Gastrocnemius medialis (tissue), 4 donors: ENCODE data around the gene ZFR. TPM values are rescaled to one million over a fixed set of nuclear protein-coding genes. Genes with fewer than 3 reads are reported as not detected.

Experiments
- ATAC-seq, 2 donors: fragments of 150-250 bp; one replicate each; pipeline ENCODE4 v1.9.1; 2016
- DNase-seq, 2 donors: peaks; one replicate each; pipeline ENCODE4 v3.0.0-alpha.2; 2019
- H3K27ac ChIP-seq, 4 donors: fragments of 200-600 bp; sonication (generic); 1 replicate in 1 of 4; 2 replicates in 3 of 4; pipeline ENCODE4 v1.5.1; 2016 to 2018; ENCODE audit warnings: mild to moderate bottlenecking in 2 of 4, moderate library complexity in 1 of 4
- H3K27me3 ChIP-seq, 3 donors: fragments of 200-600 bp; sonication (generic) in 2 of 3; 1 replicate in 1 of 3; 2 replicates in 2 of 3; pipeline versions ENCODE4 v1.5.1 to v1.6.0; 2016 to 2019; ENCODE audit warnings: mild to moderate bottlenecking in 1 of 3, moderate library complexity in 1 of 3
- H3K36me3 ChIP-seq, 2 donors: fragments of 200-600 bp; sonication (generic) in 1 of 2; one replicate each; pipeline ENCODE4 v1.5.1; 2017 to 2018
- H3K4me1 ChIP-seq, 2 donors: fragments of 200-600 bp; sonication (generic) in 1 of 2; one replicate each; pipeline ENCODE4 v1.5.1; 2016 to 2017; ENCODE audit warnings: mild to moderate bottlenecking in 2 of 2
- H3K4me3 ChIP-seq, 4 donors: fragments of 200-600 bp; sonication (generic) in 3 of 4; 1 replicate in 1 of 4; 2 replicates in 3 of 4; pipeline ENCODE4 v1.5.1; 2016 to 2019; ENCODE audit warnings: mild to moderate bottlenecking in 2 of 4
- H3K9me3 ChIP-seq, 3 donors: fragments of 200-600 bp; sonication (generic) in 2 of 3; 1 replicate in 1 of 3; 2 replicates in 2 of 3; pipeline ENCODE4 v1.5.1; 2016 to 2019
- POLR2A ChIP-seq, 2 donors: fragments of 450-650 bp; IDR thresholded peaks; one replicate each; pipeline ENCODE4 v1.6.1; 2017; ENCODE audit warnings: antibody characterized with exemption in 2 of 2, mild to moderate bottlenecking in 2 of 2, moderate library complexity in 2 of 2
- in situ Hi-C, 4 donors: fragments of 200-750 bp; cut with MboI; loops; one replicate each; pipeline versions ENCODE4 v1.15.0 to v1.8.0; 2017; ENCODE audit warnings: low sequenced_read_pairs in 4 of 4
- intact Hi-C: fragments of 100-400 bp; cut with DNase I; formaldehyde crosslinking; loops from one replicate; pipeline ENCODE4 v1.15.1; 2023; ENCODE audit warnings: low total_unique reads
- total RNA-seq, 4 donors: library from RNA; depleted of rRNA; stranded (reverse); fragments of >200 nt; gene quantifications; one replicate each; pipeline versions ENCODE4 v1.1.0 to v1.2.3, GENCODE V29; 2016
- TF ChIP-seq, protein P1 (sequence below), 5 experiments: fragments of 450-650 bp in 3 of 5; fragments of 200-600 bp in 2 of 5; sonication (generic) in 2 of 5; IDR thresholded peaks in 4 of 5; conservative IDR thresholded peaks in 1 of 5; 1 replicate in 4 of 5; 2 replicates in 1 of 5; pipeline ENCODE4 v1.5.1; 2016 to 2019; ENCODE audit warnings: antibody characterized with exemption in 5 of 5, mild to moderate bottlenecking in 3 of 5, moderate library complexity in 3 of 5

ZFR gene
- total RNA-seq, 4 donors from 2014 or later = 84.0 to 109 (median 89.4) TPM

DNA sequence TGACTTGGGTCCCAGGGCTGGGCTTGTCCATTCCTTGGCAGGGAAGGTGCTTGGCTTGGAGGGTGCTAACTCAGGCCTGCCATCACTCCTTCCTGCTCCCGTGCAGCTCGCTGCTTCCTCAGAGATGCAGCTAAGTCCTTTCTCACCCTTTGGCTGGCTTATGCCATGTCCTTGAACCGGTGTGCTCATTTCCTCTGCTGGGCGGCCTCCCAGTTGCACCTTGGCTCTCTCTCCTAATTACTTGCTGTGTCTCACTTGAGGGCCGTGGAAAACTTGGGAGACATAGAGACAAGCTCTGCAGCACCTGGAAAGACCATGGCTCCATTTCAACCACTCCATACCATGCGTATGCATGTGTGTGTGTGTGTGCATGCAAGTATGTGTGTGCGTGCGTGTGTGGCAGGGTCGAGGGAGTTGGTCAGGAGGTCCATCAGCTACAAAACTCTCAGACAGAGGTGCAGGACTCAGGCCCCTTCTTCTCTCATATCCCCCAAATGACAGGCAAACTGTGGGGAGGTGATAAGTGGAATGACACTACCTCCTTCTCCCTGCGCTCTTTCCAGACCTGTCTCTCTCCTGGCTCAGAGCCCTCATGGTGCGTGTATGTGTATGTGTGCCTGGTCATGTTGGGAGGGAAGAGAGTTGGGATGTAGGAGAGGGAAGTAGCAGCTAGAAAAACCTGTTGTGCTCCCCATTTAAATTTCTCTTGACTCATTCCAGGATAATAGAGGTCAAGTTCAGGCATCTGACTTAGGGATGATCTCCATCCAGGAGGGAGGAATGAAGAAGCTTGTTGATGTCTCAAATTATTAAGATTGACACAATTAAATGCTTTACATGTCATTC lies 114.2 kb downstream of the ZFR start:
- Histone ChIP-seq H3K4me1 (no peaks in the 10 kb centered on the region), H3K27me3 (no peaks in the 10 kb centered on the region), H3K27ac (no peak overlapping the region), H3K9me3 (no peaks in the 10 kb centered on the region), H3K36me3 (no peaks in the 10 kb centered on the region), H3K4me3 (no peak overlapping the region)
- DNase-seq (no peak), ATAC-seq (no peak)
- intact Hi-C loops = no loop called here
- in situ Hi-C loops = loop anchor here in 2 of 4 donors (25.0 kb wide), 2 partner anchors 93 to 493 kb away; no protein-coding TSS in a partner anchor
- no peak for TF ChIP-seq POLR2A (IDR thresholded peaks at IDR 0.05)
- TF ChIP-seq, protein P1, sequence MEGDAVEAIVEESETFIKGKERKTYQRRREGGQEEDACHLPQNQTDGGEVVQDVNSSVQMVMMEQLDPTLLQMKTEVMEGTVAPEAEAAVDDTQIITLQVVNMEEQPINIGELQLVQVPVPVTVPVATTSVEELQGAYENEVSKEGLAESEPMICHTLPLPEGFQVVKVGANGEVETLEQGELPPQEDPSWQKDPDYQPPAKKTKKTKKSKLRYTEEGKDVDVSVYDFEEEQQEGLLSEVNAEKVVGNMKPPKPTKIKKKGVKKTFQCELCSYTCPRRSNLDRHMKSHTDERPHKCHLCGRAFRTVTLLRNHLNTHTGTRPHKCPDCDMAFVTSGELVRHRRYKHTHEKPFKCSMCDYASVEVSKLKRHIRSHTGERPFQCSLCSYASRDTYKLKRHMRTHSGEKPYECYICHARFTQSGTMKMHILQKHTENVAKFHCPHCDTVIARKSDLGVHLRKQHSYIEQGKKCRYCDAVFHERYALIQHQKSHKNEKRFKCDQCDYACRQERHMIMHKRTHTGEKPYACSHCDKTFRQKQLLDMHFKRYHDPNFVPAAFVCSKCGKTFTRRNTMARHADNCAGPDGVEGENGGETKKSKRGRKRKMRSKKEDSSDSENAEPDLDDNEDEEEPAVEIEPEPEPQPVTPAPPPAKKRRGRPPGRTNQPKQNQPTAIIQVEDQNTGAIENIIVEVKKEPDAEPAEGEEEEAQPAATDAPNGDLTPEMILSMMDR (IDR thresholded peaks at IDR 0.05 in 4 of 5, conservative IDR thresholded peaks at IDR 0.05 in 1 of 5) = no peak

DNA sequence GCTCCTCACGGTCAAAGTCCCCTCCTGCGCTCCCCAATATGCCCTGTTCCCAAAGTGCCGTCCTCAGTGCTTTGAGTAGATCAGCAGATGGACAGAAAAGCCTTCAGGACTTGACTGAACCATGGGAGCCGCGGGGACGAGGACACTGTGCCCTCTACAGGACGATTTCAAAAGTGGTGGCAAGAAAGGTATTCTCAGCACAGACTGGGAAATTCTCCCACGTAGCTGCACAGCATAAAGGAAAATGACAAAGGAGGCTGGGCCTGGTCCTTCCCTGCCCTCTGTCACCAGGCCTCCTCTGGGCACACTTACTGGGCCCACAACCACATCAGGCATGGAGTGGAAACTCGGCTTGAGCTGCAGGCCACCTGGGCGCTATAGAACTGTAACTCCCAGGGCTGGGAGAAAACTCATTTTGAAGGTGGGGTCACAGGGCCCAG lies 115.1 kb downstream of the ZFR start:
- DNase-seq (peak; percentile 28 to 46), ATAC-seq (peak; percentile 90 to 92)
- no peak overlapping the region for H3K4me3 ChIP-seq
- H3K27ac ChIP-seq = no peak overlapping the region
- in situ Hi-C loops = loop anchor here (10.0 to 25.0 kb wide), 3 partner anchors 92 to 492 kb away; no protein-coding TSS in a partner anchor
- H3K27me3 ChIP-seq = no peaks in the 10 kb centered on the region
- no peak for TF ChIP-seq POLR2A (IDR thresholded peaks at IDR 0.05)
- TF ChIP-seq, protein P1 (IDR thresholded peaks at IDR 0.05 in 4 of 5, conservative IDR thresholded peaks at IDR 0.05 in 1 of 5) = peak; percentile 29 to 73 (median 60)
- no peaks in the 10 kb centered on the region for H3K36me3 ChIP-seq
- intact Hi-C loops = loop anchor here (1.0 kb wide), 1 partner anchor 97 kb away; no protein-coding TSS in a partner anchor
- H3K4me1 ChIP-seq = no peaks in the 10 kb centered on the region
- no peaks in the 10 kb centered on the region for H3K9me3 ChIP-seq

DNA sequence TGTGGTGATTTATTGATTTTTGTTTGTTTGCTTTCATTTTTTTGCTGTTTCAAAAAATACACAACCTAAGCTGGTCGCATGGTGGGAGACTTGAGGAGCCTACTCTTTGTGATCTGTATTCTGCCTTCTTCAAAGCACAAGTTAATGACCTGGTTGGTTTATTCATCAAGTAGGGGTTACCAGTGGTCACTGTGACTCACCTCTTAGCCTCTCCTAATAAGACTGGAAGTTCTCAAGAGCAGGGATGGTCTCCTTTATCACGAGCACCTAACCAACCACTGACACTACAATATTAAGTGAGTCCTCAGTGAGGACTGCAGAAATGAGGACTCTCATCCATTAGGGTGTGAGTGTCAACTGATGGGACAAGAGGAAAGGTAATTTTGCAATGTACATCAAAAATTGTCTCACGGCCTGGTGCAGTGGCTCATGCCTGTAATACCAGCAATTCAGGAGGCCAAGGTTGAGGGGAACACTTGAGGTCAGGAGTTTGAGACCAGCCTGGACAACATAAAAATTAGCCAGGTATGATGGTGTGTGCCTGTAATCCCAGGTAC lies 118.2 kb downstream of the ZFR start:
- in situ Hi-C loops = loop anchor here (10.0 to 25.0 kb wide), 3 partner anchors 89 to 489 kb away; no protein-coding TSS in a partner anchor
- Histone ChIP-seq H3K27ac (no peak overlapping the region), H3K36me3 (no peaks in the 10 kb centered on the region), H3K4me3 (no peak overlapping the region), H3K9me3 (no peaks in the 10 kb centered on the region), H3K27me3 (no peaks in the 10 kb centered on the region), H3K4me1 (no peaks in the 10 kb centered on the region)
- ATAC-seq = no peak
- TF ChIP-seq, protein P1 (IDR thresholded peaks at IDR 0.05 in 4 of 5, conservative IDR thresholded peaks at IDR 0.05 in 1 of 5) = no peak
- TF ChIP-seq POLR2A (IDR thresholded peaks at IDR 0.05) = no peak
- DNase-seq = no peak
- intact Hi-C loops = no loop called here

DNA sequence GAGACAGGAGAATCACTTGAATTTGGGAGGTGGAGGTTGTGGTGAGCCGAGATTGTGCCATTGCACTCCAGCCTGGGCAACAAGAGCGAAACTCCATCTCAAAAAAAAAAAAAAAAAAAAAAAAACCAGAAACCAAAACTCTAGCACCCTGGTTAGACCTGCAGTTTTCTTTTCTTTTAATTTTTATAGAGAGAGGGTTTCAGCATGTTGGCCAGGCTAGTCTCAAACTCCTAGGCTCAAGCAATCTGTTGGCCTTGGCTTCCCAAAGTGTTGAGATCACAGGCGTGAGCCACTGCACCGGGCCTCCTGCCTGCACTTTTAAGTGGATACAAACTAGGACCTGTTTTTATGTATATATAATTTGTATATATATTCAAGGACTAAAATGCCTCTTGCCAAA lies 118.9 kb downstream of the ZFR start:
- TF ChIP-seq POLR2A (IDR thresholded peaks at IDR 0.05) = no peak
- TF ChIP-seq, protein P1 (IDR thresholded peaks at IDR 0.05 in 4 of 5, conservative IDR thresholded peaks at IDR 0.05 in 1 of 5) = no peak
- Histone ChIP-seq H3K27ac (no peak overlapping the region), H3K4me3 (no peak overlapping the region), H3K9me3 (no peaks in the 10 kb centered on the region), H3K27me3 (no peaks in the 10 kb centered on the region), H3K36me3 (no peaks in the 10 kb centered on the region), H3K4me1 (no peaks in the 10 kb centered on the region)
- intact Hi-C loops = no loop called here
- DNase-seq = no peak
- in situ Hi-C loops = loop anchor here (10.0 to 25.0 kb wide), 3 partner anchors 88 to 488 kb away; no protein-coding TSS in a partner anchor
- no peak for ATAC-seq
